Measurements from ENCODE around the gene CBX5.

CBX5 gene

GRCh38 chr12:54294152-54294952 lies 14.4 kb upstream of the CBX5 start:
- no peaks in the 10 kb centered on the region for H4K20me1 ChIP-seq (ENCODE audit: insufficient read depth)
- no peak overlapping the region for H3K27ac ChIP-seq
- no peak overlapping the region for H3K4me3 ChIP-seq (IDR thresholded peaks at IDR 0.05; ENCODE audit: insufficient read depth, low read depth, low read length)
- H3K79me2 ChIP-seq (ENCODE audit: insufficient read depth, low read depth), result no peaks in the 10 kb centered on the region
- H3K4me2 ChIP-seq, result no peak overlapping the region
- H3K27me3 ChIP-seq (ENCODE audit: insufficient read depth, low read depth), result peaks cover 4% of the 10 kb centered on the region; the same call in 1 of the 2 replicates
- no peak overlapping the region for H3K9ac ChIP-seq
- peak; percentile 98 for TF ChIP-seq CTCF (conservative IDR thresholded peaks at IDR 0.05; ENCODE audit: low read depth, low read length)
- H2AFZ ChIP-seq (ENCODE audit: low read depth), result peak overlapping the region; percentile 2; the same call in 1 of the 2 replicates
- no peaks in the 10 kb centered on the region for H3K4me1 ChIP-seq (ENCODE audit: low read depth, poor library complexity, severe bottlenecking)
- no peaks in the 10 kb centered on the region for H3K36me3 ChIP-seq (ENCODE audit: insufficient read depth)

DNA sequence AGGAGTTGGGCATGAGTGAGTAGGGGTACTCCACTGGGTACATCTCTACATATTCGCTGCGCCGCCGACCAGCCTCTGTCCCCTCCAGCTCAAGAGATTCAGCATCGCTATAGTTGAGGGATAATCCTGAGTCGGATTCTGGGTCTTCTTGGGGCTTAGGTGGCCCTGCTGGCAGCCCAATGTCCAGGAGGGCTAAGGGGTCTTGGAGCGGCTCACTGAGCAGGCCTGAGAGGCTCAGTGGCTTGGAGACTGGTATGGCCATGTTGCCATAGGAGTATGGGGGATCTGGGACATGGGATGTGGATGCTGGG lies 13.0 kb upstream of the CBX5 start:
- Histone ChIP-seq H3K79me2 (ENCODE audit: insufficient read depth, low read depth) (no peaks in the 10 kb centered on the region), H3K27ac (no peak overlapping the region), H3K36me3 (ENCODE audit: insufficient read depth) (no peaks in the 10 kb centered on the region), H2AFZ (ENCODE audit: low read depth) (no peak overlapping the region), H3K27me3 (ENCODE audit: insufficient read depth, low read depth) (no peaks in the 10 kb centered on the region; the same call in 1 of the 2 replicates), H3K4me3 (IDR thresholded peaks at IDR 0.05; ENCODE audit: insufficient read depth, low read depth, low read length) (no peak overlapping the region), H3K4me2 (no peak overlapping the region), H3K4me1 (ENCODE audit: low read depth, poor library complexity, severe bottlenecking) (no peaks in the 10 kb centered on the region), H4K20me1 (ENCODE audit: insufficient read depth) (no peaks in the 10 kb centered on the region), H3K9ac (no peak overlapping the region)
- no peak for TF ChIP-seq CTCF (conservative IDR thresholded peaks at IDR 0.05; ENCODE audit: low read depth, low read length)

DNA sequence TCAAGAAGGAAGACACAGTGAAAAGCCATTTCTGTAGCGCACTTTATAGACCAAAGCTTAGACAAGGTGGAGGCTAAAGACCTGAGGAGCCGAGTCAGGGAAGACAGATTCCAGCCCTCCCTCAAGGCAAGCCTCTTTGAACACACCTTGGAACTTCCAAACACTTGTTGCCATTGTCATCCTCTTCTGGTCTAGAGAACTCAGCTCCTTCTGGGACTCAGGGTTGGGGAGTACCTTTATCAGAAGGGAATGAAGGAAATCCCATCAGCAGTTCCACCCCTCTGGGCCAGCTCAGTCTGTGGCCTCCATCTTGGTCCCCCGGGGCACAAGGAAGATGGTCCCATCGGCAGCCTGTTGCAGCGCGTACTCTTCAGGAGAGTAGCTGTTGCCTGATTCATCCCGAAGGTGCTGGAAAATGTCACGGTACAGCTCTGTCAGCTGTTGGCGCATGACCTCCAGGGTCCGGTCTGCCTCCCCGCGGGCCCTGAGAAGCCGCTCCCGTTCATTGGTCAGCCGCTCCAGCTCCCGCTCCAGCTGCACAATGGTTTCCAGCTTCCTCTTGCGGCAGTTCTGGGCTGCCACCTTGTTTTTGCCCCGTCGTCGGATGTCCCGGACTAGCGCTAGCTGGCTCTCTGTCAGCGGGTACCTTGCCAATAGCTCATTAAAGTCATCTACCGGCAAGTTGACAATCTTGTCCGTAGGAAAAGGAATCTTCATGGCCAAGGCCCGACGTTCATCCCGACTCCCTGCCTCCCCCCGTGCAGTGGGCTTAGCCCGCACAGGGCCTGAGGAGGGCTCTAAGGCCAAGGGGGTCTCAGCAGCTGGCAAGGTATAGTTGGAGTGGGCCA lies 12.4 kb upstream of the CBX5 start:
- no peak overlapping the region for H3K9ac ChIP-seq
- no peak overlapping the region for H3K4me3 ChIP-seq (IDR thresholded peaks at IDR 0.05; ENCODE audit: insufficient read depth, low read depth, low read length)
- TF ChIP-seq CTCF (conservative IDR thresholded peaks at IDR 0.05; ENCODE audit: low read depth, low read length), result no peak
- H3K27me3 ChIP-seq (ENCODE audit: insufficient read depth, low read depth), result no peaks in the 10 kb centered on the region; the same call in 1 of the 2 replicates
- no peak overlapping the region for H3K4me2 ChIP-seq
- H3K36me3 ChIP-seq (ENCODE audit: insufficient read depth), result no peaks in the 10 kb centered on the region
- peaks cover 3% of the 10 kb centered on the region for H3K4me1 ChIP-seq (ENCODE audit: low read depth, poor library complexity, severe bottlenecking)
- no peak overlapping the region for H2AFZ ChIP-seq (ENCODE audit: low read depth)
- H4K20me1 ChIP-seq (ENCODE audit: insufficient read depth), result peaks cover 2% of the 10 kb centered on the region; the same call in 1 of the 2 replicates
- no peak overlapping the region for H3K27ac ChIP-seq
- H3K79me2 ChIP-seq (ENCODE audit: insufficient read depth, low read depth), result no peaks in the 10 kb centered on the region

GRCh38 chr12:54287261-54288157 lies 7.6 kb upstream of the CBX5 start:
- H3K9ac ChIP-seq, result no peak overlapping the region
- H2AFZ ChIP-seq (ENCODE audit: low read depth), result no peak overlapping the region
- peaks cover 28% of the 10 kb centered on the region for H3K79me2 ChIP-seq (ENCODE audit: insufficient read depth, low read depth)
- no peak overlapping the region; the same call in 1 of the 2 replicates for H3K4me2 ChIP-seq
- H3K27ac ChIP-seq, result peak overlapping the region; percentile 8; the same call in 1 of the 2 replicates
- H3K27me3 ChIP-seq (ENCODE audit: insufficient read depth, low read depth), result no peaks in the 10 kb centered on the region
- peaks cover 48% of the 10 kb centered on the region for H4K20me1 ChIP-seq (ENCODE audit: insufficient read depth)
- no peak for TF ChIP-seq CTCF (conservative IDR thresholded peaks at IDR 0.05; ENCODE audit: low read depth, low read length)
- H3K4me3 ChIP-seq (IDR thresholded peaks at IDR 0.05; ENCODE audit: insufficient read depth, low read depth, low read length), result no peak overlapping the region
- peaks cover 40% of the 10 kb centered on the region for H3K36me3 ChIP-seq (ENCODE audit: insufficient read depth)
- peaks cover 37% of the 10 kb centered on the region for H3K4me1 ChIP-seq (ENCODE audit: low read depth, poor library complexity, severe bottlenecking)
